HuH-7.5 (cell line): ENCODE data around the gene NEURL2.

Experiments used
- DNase-seq: peaks from one replicate; pipeline ENCODE4 v3.0.0; 2011; ENCODE audit warnings: low spot score

NEURL2 gene

GRCh38 chr20:45841407-45842129 is 49.4 kb downstream of the NEURL2 start:
- no peak for DNase-seq

DNA sequence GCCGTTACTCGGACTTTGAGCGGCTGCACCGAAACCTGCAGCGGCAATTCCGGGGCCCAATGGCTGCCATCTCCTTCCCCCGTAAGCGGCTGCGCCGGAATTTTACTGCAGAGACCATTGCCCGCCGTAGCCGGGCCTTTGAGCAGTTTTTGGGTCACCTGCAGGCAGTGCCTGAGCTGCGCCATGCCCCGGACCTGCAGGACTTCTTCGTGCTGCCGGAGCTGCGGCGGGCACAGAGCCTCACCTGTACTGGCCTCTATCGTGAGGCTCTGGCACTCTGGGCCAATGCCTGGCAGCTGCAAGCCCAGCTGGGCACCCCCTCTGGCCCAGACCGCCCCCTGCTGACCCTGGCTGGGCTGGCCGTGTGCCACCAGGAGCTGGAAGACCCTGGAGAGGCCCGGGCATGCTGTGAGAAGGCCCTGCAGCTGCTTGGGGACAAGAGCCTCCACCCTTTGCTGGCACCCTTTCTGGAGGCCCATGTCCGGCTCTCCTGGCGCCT is 50.3 kb downstream of the NEURL2 start:
- DNase-seq, result no peak
